Neural progenitor cell (in vitro differentiated cells): ENCODE data around the gene MADD.

Experiments
- CTCF ChIP-seq: fragments of 200-600 bp; sonication (generic); IDR thresholded peaks from 2 replicates; pipeline ENCODE4 v1.5.1; 2017; ENCODE audit warnings: antibody characterized with exemption, mild to moderate bottlenecking
- EZH2 ChIP-seq: fragments of 200-600 bp; sonication (generic); IDR thresholded peaks from 2 replicates; pipeline ENCODE4 v1.6.1; 2017; ENCODE audit warnings: antibody characterized with exemption, mild to moderate bottlenecking, moderate library complexity
- EZH2phosphoT487 ChIP-seq: fragments of 200-600 bp; sonication (generic); IDR thresholded peaks from 2 replicates; pipeline ENCODE4 v1.6.1; 2017; ENCODE audit warnings: antibody characterized with exemption

- TF ChIP-seq CTCF, result no peak
- no peak for TF ChIP-seq EZH2
- TF ChIP-seq EZH2phosphoT487, result no peak
Measured at GRCh38 chr11:47324520-47324919, 54.6 kb downstream of the MADD start.
